ENCODE measurements around the gene PKNOX2. TPM values are rescaled to one million over a fixed set of nuclear protein-coding genes. Genes with fewer than 3 reads are reported as not detected.

The PKNOX2 gene
- total and polyA plus RNA-seq, 3 experiments from 2014 or later = not detected

GRCh38 chr11:125347261-125347585, 182.7 kb downstream of the PKNOX2 start:
- peak overlapping the region in 1 of 8 donors; percentile 85 for H3K27ac Mint-ChIP-seq
- H3K4me3 Mint-ChIP-seq = no peak overlapping the region
- H3K36me3 ChIP-seq (ENCODE audit: insufficient read depth, low read length) = no peaks in the 10 kb centered on the region
- ChIA-PET CTCF (interaction anchor here (1.7 to 1.8 kb wide), 2 partner anchors 10 to 26 kb away, joined by 4 to 5 read pairs; no protein-coding TSS in a partner anchor), POLR2A (no interaction called here)
- no peak for DNase-seq
- H3K4me3 ChIP-seq (ENCODE audit: low read length) = no peak overlapping the region
- H3K27ac ChIP-seq (ENCODE audit: low read depth, low read length) = no peak overlapping the region
- peaks cover 0 to 7% (median 2%) of the 10 kb centered on the region in 3 donors for H3K4me1 Mint-ChIP-seq
- H3K27me3 Mint-ChIP-seq = peaks cover 3 to 40% of the 10 kb centered on the region in 2 donors
- no peaks in the 10 kb centered on the region for H3K4me1 ChIP-seq (ENCODE audit: insufficient read depth, low read length)
- H3K36me3 Mint-ChIP-seq = no peaks in the 10 kb centered on the region
- H3K9me3 Mint-ChIP-seq = no peaks in the 10 kb centered on the region
- no peaks in the 10 kb centered on the region for H3K9me3 ChIP-seq (ENCODE audit: low read length)
- H3K27me3 ChIP-seq (ENCODE audit: insufficient read depth, low read length, poor library complexity, severe bottlenecking) = no peaks in the 10 kb centered on the region

DNA sequence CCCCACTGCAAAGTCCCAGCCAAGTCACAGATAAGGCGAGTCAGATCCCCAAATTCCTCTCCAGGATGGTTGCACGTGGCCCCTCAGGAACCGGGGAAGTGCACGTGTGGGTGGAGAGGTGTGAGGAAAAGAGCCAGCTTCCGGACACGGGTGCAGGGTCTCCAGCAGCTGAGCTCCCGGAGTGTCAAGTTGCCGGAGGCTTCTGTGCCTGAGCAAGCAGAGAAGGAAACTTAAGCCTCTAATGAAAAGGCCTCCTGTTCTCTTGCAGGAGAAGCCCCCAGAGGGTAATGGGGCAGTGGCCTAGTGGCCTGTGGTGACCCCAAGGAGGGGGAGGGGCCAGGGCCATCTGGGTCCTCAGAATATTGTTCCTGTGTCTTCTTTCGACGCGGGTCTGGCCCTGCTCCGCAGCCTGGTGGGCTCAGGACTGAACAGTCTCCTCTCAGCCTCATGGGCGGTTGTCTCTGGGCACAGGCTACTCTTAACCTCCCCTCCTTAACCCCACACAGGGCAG, 183.6 kb downstream of the PKNOX2 start:
- H3K27ac Mint-ChIP-seq = no peak overlapping the region
- no peaks in the 10 kb centered on the region for H3K4me1 ChIP-seq (ENCODE audit: insufficient read depth, low read length)

DNA sequence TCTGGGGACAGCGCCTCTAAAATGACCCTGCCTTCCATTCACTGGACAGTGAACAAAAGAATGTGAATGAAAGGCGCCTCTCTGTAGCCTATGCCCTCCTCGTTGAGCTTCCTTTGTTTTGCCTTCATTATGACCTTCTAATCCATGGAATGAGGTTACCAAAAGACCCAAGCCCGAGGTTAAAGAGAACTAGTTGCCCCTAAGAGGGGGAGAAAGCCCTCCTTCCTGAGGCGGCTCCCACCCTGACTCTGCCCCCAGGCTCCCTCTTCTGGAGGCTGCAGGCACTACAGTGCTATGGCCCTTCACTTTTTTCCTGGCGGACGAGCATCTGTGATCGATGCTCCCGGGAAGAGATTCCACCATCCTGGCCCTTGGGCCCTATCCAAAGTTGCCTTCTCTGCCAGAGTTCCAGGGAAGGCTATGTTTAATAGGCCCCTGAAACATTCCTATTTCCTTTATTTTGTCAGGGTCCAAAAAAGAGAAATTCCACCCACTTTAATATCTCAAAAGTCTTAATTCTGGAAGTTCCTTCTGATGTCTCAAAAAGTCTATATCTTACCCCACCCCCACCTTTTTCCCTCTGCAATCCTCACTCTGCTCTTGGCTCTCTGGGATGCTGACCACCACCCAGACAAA, 184.2 kb downstream of the PKNOX2 start:
- no peaks in the 10 kb centered on the region for H3K9me3 ChIP-seq (ENCODE audit: low read length)
- no peak overlapping the region for H3K27ac Mint-ChIP-seq
- peak in 3 of 5 donors; percentile 17 to 20 (median 19) for DNase-seq
- H3K27me3 ChIP-seq (ENCODE audit: insufficient read depth, low read length, poor library complexity, severe bottlenecking) = no peaks in the 10 kb centered on the region
- H3K4me1 ChIP-seq (ENCODE audit: insufficient read depth, low read length) = no peaks in the 10 kb centered on the region
- no peaks in the 10 kb centered on the region for H3K36me3 Mint-ChIP-seq
- H3K9me3 Mint-ChIP-seq = no peaks in the 10 kb centered on the region
- no peak overlapping the region for H3K27ac ChIP-seq (ENCODE audit: low read depth, low read length)
- no peaks in the 10 kb centered on the region for H3K36me3 ChIP-seq (ENCODE audit: insufficient read depth, low read length)
- POLR2A ChIA-PET = no interaction called here
- H3K4me3 Mint-ChIP-seq = no peak overlapping the region
- H3K27me3 Mint-ChIP-seq = peaks cover 7 to 40% of the 10 kb centered on the region in 2 donors
- CTCF ChIA-PET = interaction anchor here (0.7 to 1.8 kb wide), 2 partner anchors 9 to 1430 kb away, joined by 3 to 5 read pairs; no protein-coding TSS in a partner anchor
- no peak overlapping the region for H3K4me3 ChIP-seq (ENCODE audit: low read length)
- H3K4me1 Mint-ChIP-seq = peaks cover 0 to 7% (median 2%) of the 10 kb centered on the region in 3 donors

More for the DNA sequence above, 183.6 kb downstream of the PKNOX2 start:
- no peaks in the 10 kb centered on the region for H3K9me3 ChIP-seq (ENCODE audit: low read length)
- H3K36me3 ChIP-seq (ENCODE audit: insufficient read depth, low read length) = no peaks in the 10 kb centered on the region
- H3K27ac ChIP-seq (ENCODE audit: low read depth, low read length) = no peak overlapping the region
- Mint-ChIP-seq H3K4me1 (peaks cover 0 to 7% (median 2%) of the 10 kb centered on the region in 3 donors), H3K4me3 (no peak overlapping the region), H3K36me3 (no peaks in the 10 kb centered on the region), H3K9me3 (no peaks in the 10 kb centered on the region), H3K27me3 (peaks cover 5 to 44% of the 10 kb centered on the region in 2 donors)
- no peaks in the 10 kb centered on the region for H3K27me3 ChIP-seq (ENCODE audit: insufficient read depth, low read length, poor library complexity, severe bottlenecking)
- CTCF ChIA-PET = interaction anchor here (1.8 kb wide), 1 partner anchor 10 kb away, joined by 5 read pairs; no protein-coding TSS in a partner anchor
- POLR2A ChIA-PET = no interaction called here
- no peak overlapping the region for H3K4me3 ChIP-seq (ENCODE audit: low read length)
- no peak for DNase-seq

GRCh38 chr11:125350206-125351032, 185.9 kb downstream of the PKNOX2 start:
- H3K9me3 Mint-ChIP-seq = no peaks in the 10 kb centered on the region
- H3K36me3 Mint-ChIP-seq = no peaks in the 10 kb centered on the region
- Histone ChIP-seq H3K9me3 (ENCODE audit: low read length) (no peaks in the 10 kb centered on the region), H3K4me1 (ENCODE audit: insufficient read depth, low read length) (no peaks in the 10 kb centered on the region), H3K27ac (ENCODE audit: low read depth, low read length) (no peak overlapping the region), H3K4me3 (ENCODE audit: low read length) (no peak overlapping the region), H3K36me3 (ENCODE audit: insufficient read depth, low read length) (no peaks in the 10 kb centered on the region), H3K27me3 (ENCODE audit: insufficient read depth, low read length, poor library complexity, severe bottlenecking) (no peaks in the 10 kb centered on the region)
- peaks cover 0 to 7% (median 5%) of the 10 kb centered on the region in 3 donors for H3K4me1 Mint-ChIP-seq
- no peak for DNase-seq
- H3K4me3 Mint-ChIP-seq = no peak overlapping the region
- no peak overlapping the region for H3K27ac Mint-ChIP-seq
- POLR2A ChIA-PET = no interaction called here
- peaks cover 4 to 30% of the 10 kb centered on the region in 2 donors for H3K27me3 Mint-ChIP-seq
- CTCF ChIA-PET = no interaction called here

DNA sequence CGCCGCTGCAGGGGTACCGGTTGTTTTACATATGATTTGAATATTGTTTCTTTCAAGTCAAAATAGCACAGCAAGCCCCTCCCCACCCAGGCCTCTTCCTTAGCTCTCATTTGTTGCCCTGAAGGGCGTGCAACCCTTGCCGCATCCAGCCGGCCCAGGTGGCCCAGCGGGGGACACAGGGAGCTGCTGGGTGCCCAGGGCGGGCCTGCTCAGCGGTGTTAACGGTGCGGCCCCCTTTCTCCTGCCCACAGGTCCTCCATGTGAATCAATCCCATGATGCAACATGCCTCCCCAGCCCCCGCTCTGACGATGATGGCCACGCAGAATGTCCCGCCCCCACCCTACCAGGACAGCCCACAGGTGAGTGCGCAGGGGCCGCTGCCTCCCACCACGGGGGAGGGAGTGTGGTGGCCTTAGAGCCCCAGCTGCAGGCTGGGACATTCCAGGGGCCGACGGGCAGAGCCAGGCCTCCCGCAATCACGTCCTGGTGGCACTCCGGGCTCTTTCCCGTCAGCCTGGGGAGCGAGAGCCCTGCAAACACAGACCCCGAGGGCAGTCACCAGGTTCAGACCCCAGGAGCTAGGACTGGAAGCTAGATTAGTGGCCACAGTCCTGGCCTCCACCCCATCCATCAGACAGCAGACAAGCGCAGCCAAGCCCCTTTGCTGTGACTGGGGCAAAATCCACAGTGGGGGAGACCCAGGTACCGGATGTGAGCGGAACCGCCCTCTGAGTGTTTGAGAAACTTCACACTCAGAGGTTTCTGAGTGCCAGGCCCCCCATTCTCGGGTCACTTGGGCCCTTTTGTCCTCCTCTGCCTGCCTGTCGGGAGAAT, 186.7 kb downstream of the PKNOX2 start:
- Mint-ChIP-seq H3K27me3 (peaks cover 4 to 23% of the 10 kb centered on the region in 2 donors), H3K4me1 (peaks cover 0 to 3% (median 3%) of the 10 kb centered on the region in 3 donors), H3K36me3 (no peaks in the 10 kb centered on the region), H3K9me3 (no peaks in the 10 kb centered on the region), H3K27ac (peak overlapping the region in 1 of 8 donors; percentile 94), H3K4me3 (no peak overlapping the region)
- Histone ChIP-seq H3K4me1 (ENCODE audit: insufficient read depth, low read length) (no peaks in the 10 kb centered on the region), H3K9me3 (ENCODE audit: low read length) (no peaks in the 10 kb centered on the region), H3K27ac (ENCODE audit: low read depth, low read length) (no peak overlapping the region), H3K27me3 (ENCODE audit: insufficient read depth, low read length, poor library complexity, severe bottlenecking) (no peaks in the 10 kb centered on the region), H3K36me3 (ENCODE audit: insufficient read depth, low read length) (no peaks in the 10 kb centered on the region), H3K4me3 (ENCODE audit: low read length) (no peak overlapping the region)
- DNase-seq = no peak
- CTCF ChIA-PET = interaction anchor here (0.8 kb wide), 1 partner anchor 12 kb away, joined by 3 read pairs; no protein-coding TSS in a partner anchor
- POLR2A ChIA-PET = no interaction called here

DNA sequence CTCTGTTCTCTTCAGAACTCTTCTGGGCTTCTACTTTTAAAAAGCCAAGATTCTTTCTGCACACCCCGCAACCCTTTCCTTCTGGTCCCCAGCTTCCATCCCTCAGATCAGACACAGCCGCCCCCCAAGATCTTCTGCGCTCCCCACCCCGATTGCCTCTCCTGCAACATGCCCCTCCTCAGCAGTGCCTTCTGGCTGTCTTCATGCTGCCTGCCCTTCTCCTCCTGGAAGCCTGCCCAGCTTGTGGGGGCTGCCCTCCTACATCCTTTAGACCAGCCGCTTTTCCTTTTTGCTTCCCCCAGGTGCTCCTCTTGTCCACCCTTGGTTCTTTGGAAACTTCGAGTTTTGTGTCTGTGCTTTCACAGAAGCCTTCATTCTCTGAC, 187.3 kb downstream of the PKNOX2 start:
- no peaks in the 10 kb centered on the region for H3K4me1 ChIP-seq (ENCODE audit: insufficient read depth, low read length)
- H3K27ac ChIP-seq (ENCODE audit: low read depth, low read length) = no peak overlapping the region
- peaks cover 4 to 20% of the 10 kb centered on the region in 2 donors for H3K27me3 Mint-ChIP-seq
- H3K4me1 Mint-ChIP-seq = peaks cover 0 to 3% (median 3%) of the 10 kb centered on the region in 3 donors
- no peaks in the 10 kb centered on the region for H3K27me3 ChIP-seq (ENCODE audit: insufficient read depth, low read length, poor library complexity, severe bottlenecking)
- no peaks in the 10 kb centered on the region for H3K36me3 ChIP-seq (ENCODE audit: insufficient read depth, low read length)
- H3K27ac Mint-ChIP-seq = peak overlapping the region in 2 of 8 donors; percentile 71 to 94
- H3K36me3 Mint-ChIP-seq = no peaks in the 10 kb centered on the region
- no peak for DNase-seq
- H3K4me3 ChIP-seq (ENCODE audit: low read length) = no peak overlapping the region
- CTCF ChIA-PET = interaction anchor here (0.8 kb wide), 1 partner anchor 12 kb away, joined by 3 read pairs; no protein-coding TSS in a partner anchor
- H3K9me3 Mint-ChIP-seq = no peaks in the 10 kb centered on the region
- H3K4me3 Mint-ChIP-seq = no peak overlapping the region
- H3K9me3 ChIP-seq (ENCODE audit: low read length) = no peaks in the 10 kb centered on the region
- POLR2A ChIA-PET = no interaction called here

GRCh38 chr11:125356797-125357196, 192.2 kb downstream of the PKNOX2 start:
- Histone ChIP-seq H3K27me3 (ENCODE audit: insufficient read depth, low read length, poor library complexity, severe bottlenecking) (no peaks in the 10 kb centered on the region), H3K36me3 (ENCODE audit: insufficient read depth, low read length) (no peaks in the 10 kb centered on the region), H3K4me3 (ENCODE audit: low read length) (no peak overlapping the region), H3K9me3 (ENCODE audit: low read length) (no peaks in the 10 kb centered on the region), H3K27ac (ENCODE audit: low read depth, low read length) (no peak overlapping the region), H3K4me1 (ENCODE audit: insufficient read depth, low read length) (no peaks in the 10 kb centered on the region)
- ChIA-PET CTCF (no interaction called here), POLR2A (no interaction called here)
- Mint-ChIP-seq H3K4me1 (peaks cover 0 to 3% (median 0%) of the 10 kb centered on the region in 3 donors), H3K9me3 (no peaks in the 10 kb centered on the region), H3K27ac (peak overlapping the region in 2 of 8 donors; percentile 5 to 62), H3K4me3 (no peak overlapping the region), H3K27me3 (peaks cover 10 to 22% of the 10 kb centered on the region in 2 donors), H3K36me3 (no peaks in the 10 kb centered on the region)
- DNase-seq = no peak
